COLO829 (cell line): ENCODE data around the gene HTR3B.
"Not testable (repeated sequence)": the region's sequence is repeated elsewhere in the genome, so short reads cannot be mapped to it uniquely, and the experiment has no call there.

ENCODE experiments used
- DNase-seq: peaks from one replicate; pipeline ENCODE4 v3.0.0; 2012; ENCODE audit warnings: low spot score

The HTR3B gene

DNA sequence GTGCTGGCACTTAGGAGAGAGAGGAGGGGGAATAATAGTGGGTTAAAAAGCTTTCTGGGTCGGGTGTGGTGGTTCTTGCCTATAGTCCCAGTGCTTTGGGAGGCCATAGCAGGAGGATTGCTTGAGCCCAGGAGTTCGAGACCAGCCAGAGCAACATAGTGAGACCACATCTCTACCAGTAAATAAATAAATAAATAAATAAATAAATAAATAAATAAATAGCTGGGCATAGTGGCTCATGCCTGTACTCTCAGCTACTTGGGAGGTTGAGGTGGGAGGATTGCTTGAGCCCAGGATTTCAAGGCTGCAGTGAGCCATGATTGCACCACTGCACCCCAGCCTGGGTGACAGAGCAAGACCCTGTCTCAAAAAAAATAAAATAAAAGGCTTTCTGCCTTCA, 41.6 kb downstream of the HTR3B start:
- not testable (repeated sequence) for DNase-seq

DNA sequence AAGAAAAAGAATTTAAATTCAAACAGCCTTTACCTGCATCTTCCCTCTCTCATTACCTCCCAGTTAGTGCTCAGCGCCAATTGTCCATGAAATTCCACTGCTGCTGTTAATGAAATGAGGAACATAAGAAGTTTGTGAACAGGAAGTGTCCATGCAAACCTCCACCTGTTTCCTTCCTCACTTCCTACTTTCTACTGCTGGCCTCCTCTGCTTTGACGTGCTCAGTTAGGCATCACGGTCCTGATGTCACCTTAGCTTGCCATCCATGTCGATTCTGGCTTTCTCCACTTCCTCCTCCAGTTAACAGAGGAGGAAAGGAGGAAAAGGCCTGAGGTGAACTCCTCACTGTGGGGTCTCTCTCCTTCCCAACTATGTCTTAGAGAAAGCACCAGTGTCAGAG, 43.4 kb downstream of the HTR3B start:
- DNase-seq = no peak

DNA sequence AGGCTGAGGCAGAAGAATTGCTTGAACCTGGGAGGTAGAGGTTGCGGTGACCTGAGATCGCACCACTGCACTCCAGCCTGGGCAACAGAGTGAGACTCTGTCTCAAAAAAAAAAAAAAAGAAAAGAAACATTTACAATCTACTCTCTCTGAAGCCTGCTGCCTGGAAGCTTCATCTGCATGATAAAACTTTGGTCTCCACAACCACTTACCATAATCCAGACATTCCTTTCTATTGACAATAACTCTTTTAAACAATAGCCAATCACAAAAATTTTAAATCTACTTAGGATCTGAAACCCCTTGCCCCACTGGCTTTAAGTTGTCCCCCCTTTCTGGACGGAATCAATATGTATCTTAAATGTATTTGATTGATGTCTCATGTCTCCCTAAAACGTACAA, 45.3 kb downstream of the HTR3B start:
- no peak for DNase-seq

DNA sequence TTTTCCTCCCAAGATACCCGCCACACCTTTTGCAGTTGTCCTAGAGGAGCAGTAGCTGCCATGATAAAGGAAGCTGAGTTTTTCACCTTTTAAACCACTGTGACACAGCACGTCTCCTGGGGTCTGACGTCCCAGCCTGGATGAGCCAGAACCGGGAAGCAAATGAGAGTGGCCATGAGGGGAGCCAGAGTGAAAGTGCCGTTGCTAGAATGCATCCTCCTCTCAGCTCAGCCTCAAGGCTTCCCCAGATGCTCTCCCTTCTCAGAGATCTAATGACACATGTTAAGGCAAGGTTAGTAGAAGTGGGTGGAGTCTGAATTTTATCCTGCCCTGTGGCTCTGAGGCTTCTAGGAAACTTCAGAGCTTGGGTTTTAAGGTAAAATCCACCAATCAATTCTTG, 46.9 kb downstream of the HTR3B start:
- no peak for DNase-seq

DNA sequence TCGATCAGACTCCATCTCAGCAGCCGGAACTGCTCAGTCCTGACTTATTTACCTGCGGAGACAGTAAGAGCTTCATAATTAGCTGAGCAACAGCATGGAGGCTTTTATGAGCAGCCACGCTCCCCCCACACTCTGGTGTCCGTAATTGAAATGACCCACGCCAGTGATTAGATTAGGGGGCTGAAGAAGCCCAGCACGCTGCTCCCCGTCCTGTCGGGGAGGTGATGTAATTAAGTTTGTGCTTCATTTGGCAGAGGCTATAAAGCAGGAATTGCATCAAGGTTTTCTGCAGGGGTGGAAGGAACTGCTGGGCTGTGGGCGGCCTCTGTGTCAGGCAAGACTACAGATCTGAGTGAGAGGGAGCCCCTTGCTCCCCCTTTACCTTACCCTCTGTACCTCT, 47.5 kb downstream of the HTR3B start:
- no peak for DNase-seq

DNA sequence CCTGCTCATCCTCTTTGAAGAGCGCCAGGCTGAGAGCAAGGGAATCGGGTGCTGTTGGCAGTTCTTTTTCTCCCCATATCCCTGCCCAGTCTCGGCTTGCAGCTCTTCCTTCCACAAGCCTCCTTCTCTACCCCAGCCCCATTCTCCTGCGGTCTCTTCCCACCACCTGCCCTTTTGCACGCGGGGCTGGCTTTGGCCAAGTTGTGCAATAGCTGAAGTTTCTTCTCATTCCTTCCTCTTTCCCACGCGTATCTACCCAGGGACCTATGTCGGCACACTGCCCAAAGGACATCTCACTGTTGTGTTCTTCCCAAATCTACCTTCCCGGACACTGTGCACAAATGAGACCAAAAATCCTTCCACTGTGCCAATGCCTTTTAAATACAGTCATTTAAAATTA, 48.0 kb downstream of the HTR3B start:
- no peak for DNase-seq

DNA sequence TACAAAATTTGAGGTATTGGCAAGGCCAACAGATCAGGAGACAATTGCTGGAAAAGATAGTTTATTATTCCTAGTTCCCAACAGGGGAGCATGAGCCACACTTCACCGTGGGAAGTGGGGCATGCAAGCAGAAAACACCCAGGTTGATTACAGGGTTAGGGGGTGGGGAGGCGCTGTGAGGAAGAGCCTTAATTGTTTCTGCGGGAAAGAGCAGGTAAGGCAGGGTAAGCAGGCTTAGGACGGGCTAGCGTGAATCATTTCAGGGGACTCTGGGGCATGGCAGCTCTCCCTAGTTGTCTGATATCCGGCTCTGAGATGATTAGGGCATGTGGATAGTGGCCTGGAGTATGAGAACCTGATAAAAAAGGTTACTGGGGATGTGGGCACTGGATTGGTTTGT, 49.6 kb downstream of the HTR3B start:
- no peak for DNase-seq

DNA sequence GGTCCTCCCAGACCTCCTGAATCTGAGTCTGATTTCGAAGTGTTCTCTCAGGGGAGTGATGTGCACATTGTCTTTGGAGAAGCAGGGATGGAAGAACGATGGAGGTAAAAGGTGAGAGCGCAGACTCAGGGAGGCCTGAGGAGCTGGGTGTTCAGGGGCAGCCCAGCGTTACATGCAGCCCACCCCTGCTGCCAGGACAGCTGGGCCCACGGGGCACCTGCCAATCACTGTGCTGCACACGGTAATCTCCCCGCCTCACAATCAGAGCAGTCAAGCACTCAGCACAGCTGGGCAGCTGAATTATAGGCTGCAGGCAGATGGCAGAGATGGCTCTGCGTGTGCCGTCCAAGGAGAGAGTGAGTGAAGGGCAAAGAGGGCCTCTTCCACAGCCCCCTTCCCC, 52.4 kb downstream of the HTR3B start:
- DNase-seq = no peak

DNA sequence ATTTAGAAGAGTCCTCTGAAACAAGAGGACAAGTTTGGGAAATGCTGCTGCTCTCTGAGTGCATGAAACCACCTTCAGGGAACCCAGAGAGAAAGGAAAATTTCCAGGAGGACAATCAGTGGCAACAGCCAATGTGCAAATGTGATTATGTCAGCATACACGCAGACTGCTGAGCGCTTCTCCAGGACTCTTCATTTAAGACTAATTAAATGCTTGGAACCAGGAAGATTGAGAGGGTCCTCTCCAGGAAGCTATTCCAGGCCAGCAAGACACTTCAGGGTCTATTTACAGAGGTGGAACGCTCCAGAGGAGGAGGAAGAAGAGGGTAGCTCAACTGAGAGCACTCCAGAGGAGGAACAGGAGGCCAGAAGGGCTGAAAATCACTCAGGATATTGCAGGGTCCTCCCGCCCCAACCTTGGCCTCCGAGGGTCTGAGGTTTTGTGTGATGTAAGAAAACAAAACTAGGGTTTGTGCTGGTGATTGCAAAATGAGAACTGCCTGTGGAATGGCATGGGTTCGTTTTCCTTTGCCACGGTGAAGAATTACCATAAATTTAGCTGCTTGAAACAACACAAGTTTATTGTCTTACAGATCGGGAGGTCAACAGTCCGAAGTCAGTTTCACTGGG, 56.2 kb downstream of the HTR3B start:
- no peak for DNase-seq

DNA sequence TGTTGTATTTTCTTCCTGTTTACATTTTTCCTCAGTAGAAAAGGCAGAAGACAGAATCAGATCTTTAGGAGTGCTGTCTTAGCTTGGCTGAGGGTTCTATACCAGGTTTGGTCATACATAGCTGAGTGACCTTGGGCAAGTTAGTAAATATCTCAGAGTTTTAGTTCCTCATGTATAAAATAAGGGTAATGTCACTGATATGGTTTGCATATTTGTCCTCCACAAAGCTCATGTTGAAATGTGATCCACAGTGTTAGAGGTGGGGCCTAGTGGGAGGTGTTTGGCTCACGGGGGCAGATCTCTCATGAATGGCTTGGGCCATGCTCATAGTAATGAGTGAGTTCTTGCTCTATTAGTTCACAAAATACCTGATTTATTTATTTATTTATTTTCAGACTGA, 62.8 kb downstream of the HTR3B start:
- DNase-seq = no peak

DNA sequence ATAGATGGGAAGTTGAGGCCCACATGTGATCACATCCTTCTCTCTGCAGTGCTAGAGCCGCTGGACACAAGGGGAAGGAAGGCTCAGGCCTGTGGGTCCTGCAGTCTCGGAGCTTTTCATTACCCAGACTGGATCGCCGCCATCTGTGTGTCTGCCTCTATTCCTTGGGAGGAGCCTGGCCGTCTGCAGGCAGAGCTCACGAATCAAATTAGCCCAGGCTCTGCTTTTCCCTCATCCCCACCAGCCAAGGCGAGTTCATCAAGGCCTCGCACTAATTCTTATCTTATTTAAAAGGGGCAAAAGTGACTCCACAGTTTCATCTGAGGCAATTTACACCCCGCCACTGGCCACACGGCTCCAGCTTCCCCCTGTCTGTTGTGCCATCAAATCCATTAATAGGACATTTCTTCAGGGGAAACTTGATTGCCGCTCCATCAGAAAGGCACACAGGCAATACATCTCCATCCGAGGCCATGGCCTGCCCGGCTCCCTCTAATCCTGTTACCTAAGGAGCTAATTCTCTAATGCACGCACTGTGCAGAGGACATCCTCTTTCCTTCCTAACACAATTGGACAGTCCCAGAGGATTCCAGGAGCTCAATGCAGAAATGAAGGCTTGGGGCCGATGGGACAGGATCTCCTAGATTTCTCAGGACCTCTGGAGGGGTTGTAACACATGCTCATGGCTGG, 67.1 kb downstream of the HTR3B start:
- DNase-seq = no peak

DNA sequence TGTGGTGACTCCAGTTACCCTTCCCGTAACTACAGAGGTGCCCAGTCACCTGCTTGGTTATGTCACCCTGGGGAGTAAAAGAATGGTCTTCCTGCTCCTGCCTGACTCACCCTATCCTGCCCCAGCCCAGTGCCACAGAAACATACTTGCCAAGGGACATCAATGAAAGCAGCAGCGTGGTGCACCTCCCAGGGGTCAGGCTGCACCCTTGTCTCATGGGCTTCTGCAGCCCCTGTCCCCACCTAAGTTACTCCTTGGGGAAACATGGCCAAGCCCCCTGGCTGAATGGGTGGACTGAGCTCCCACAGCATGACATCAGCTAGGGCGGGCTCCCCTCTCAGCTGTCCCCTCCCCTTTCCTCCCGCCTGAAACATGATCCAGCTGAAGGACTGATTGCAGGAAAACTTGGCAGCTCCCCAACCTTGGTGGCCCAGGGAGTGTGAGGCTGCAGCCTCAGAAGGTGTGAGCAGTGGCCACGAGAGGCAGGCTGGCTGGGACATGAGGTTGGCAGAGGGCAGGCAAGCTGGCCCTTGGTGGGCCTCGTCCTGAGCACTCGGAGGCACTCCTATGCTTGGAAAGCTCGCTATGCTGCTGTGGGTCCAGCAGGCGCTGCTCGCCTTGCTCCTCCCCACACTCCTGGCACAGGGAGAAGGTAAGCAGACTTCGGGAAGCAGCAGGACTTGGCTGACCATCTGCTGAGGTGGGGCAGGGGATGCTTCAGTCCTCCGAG, 70.3 kb downstream of the HTR3B start, which contains the start of gene HTR3A:
Gene HTR3A, plus strand, starts transcription at position 368 of the 730 bp plus-strand sequence. Its CDS starts 218 bp downstream, at position 586.
- DNase-seq = no peak

DNA sequence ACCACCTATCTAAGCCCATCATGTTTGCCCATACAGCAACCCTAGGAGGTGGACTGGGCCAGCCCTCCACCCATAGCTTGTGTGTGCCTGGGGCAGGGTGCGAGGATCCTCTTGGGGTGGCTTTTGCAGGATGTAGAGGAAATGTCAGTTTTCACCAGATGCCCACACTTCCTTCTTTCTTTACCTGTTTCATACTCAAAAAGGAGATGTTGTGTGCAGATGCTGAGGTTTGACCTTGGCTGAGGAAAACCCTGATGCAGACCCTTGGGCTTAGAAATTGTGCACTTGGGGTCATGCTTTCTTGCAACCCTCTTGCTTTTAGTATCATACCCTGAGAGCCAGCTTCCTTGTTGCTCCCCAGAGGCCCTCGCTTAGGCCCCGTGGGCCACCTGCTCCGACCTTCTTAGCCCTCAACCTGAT, 72.5 kb downstream of the HTR3B start:
- DNase-seq = no peak

DNA sequence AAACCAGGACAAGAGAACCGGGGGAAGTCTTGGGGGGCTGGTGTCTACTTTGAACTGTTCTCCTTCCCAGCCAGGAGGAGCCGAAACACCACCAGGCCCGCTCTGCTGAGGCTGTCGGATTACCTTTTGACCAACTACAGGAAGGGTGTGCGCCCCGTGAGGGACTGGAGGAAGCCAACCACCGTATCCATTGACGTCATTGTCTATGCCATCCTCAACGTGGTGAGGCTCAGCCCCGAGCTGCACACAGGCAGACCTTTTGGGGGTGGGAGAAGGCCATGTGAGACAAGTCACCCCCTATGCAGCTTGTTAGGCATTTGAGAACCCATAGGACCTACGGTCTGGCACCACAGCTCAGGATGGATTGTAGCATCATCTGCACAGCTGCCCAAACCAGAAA, 73.1 kb downstream of the HTR3B start:
- DNase-seq = no peak

DNA sequence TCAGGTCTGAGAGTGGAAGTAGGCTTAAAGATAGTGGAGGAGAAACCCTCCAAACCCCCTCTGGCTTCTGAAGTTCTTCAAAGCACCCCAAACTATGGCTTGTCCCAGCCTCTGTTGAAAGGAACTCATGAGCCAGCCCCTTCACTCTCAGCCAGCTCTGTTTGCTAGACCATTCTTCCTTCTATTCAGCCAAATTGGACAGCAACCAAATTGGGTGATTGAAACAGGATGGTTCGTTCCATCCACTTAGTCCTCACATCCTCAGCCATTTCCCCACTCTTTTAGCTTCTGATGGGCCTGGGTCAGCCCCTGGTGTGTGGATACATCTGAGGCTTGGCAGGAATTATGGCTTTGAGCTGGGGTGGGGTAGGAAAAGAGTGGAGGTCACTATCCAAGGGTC, 74.8 kb downstream of the HTR3B start:
- DNase-seq = no peak

DNA sequence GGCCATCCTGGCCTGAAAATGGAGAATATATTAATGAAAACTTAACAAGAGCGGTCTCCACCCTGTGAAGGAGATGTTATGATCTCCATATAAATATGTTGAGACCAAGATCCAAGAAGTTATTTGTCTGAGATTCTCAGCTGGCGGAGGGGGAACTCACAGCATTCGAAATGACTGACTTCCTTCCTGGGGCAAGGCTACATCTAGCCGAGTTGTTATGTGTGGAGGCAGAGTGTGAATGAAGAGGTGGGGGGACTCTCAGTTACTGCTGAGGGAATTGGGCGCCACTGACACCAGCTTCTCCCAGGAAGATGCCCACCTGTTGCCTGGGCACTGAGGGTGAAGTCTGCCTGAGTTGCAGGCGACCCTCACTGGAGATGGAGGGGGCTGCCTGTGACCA, 76.2 kb downstream of the HTR3B start:
- DNase-seq = no peak

DNA sequence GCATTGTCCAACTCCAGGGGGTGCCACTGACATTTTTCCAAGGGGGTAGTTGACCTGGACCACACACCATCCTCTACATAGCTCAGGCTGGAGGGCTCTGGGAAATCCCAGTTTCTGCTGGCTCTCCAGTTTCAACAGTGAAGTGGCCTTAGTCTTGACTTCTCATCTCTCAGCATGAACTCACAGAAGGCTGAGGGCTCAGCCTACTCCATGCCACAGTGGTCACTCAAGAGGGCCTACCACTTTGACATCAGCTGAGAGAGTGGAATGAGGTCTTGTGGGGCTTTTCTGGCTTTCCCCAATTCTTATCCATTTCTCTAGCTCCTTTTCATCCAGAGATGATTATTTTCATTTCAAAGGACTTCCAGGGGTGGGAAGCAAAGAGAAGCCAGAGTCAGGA, 77.7 kb downstream of the HTR3B start:
- DNase-seq = no peak

DNA sequence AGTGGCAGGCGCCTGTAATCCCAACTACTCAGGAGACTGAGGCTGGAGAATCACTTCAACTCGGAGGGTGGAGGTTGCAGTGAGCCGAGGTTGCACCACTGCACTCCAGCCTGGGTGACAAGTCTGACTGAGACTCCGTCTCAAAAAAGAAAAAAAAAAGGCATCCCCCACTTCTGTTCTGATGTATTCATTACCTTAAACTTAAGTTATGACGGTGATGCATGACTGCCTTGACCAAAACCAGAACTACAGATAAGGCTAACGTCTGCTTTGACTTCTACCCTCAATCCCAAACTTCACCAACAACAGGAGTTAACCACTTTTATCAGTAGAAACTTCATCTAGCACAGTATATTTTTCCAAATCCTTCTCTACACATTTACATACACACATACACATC, 80.2 kb downstream of the HTR3B start:
- DNase-seq = no peak

DNA sequence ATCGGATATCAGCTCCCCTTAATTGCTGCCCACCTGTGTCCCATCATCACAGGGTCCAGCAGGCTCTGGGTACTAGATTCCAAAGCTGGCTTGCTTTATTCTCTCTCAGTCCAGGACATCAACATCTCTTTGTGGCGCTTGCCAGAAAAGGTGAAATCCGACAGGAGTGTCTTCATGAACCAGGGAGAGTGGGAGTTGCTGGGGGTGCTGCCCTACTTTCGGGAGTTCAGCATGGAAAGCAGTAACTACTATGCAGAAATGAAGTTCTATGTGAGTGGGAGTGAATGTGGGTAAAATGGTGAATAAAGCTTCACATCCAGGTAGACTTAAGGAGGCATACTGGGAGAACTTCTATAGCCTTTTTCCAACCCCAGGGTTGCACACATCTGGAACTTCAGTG, 81.3 kb downstream of the HTR3B start:
- DNase-seq = no peak

DNA sequence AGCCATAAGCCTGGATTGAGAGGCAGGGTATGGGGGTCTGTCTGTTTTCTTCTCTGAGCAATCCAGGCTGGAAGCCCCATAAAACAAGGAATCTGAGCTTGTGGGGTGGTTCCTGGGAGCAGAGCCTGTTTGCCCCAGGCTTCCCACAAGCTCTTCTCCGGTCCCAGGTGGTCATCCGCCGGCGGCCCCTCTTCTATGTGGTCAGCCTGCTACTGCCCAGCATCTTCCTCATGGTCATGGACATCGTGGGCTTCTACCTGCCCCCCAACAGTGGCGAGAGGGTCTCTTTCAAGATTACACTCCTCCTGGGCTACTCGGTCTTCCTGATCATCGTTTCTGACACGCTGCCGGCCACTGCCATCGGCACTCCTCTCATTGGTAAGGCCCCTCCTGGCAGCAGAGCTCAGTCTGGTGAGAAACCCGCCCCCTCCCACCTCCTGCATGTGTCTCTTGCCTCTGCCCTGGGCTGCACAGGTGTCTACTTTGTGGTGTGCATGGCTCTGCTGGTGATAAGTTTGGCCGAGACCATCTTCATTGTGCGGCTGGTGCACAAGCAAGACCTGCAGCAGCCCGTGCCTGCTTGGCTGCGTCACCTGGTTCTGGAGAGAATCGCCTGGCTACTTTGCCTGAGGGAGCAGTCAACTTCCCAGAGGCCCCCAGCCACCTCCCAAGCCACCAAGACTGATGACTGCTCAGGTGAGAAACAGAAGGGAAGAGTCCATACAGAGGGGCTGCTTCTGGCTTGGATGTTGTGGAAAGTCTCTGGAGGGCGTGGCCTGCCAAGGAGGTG, 82.0 kb downstream of the HTR3B start:
- no peak for DNase-seq

DNA sequence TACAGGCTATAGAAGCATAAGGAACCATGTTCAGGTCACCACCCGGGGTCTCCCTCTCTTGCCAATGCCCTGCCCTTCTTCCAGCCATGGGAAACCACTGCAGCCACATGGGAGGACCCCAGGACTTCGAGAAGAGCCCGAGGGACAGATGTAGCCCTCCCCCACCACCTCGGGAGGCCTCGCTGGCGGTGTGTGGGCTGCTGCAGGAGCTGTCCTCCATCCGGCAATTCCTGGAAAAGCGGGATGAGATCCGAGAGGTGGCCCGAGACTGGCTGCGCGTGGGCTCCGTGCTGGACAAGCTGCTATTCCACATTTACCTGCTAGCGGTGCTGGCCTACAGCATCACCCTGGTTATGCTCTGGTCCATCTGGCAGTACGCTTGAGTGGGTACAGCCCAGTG, 84.8 kb downstream of the HTR3B start:
- no peak for DNase-seq

DNA sequence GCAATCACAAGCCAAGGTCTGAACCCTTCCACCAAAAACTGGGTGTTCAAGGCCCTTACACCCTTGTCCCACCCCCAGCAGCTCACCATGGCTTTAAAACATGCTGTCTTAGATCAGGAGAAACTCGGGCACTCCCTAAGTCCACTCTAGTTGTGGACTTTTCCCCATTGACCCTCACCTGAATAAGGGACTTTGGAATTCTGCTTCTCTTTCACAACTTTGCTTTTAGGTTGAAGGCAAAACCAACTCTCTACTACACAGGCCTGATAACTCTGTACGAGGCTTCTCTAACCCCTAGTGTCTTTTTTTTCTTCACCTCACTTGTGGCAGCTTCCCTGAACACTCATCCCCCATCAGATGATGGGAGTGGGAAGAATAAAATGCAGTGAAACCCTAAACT, 85.3 kb downstream of the HTR3B start:
- no peak for DNase-seq

DNA sequence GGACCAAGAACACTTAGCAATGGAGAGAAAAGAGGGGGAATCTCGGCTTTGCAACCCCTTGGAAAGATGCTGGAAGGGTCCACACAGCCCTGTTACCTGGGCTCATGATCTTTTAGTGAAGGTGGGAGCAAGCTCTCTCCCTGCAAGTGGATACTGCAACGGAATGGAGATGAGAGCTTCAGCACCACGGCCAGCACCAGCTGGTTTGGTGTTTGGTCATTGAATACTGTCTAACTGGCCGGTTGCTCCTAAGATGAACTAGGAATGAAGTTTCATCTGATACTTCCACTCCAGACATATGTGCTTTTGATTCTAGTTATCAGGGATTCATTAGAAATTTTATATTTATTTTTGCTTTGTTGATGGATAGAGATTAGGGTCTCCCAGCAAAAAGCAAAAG, 86.6 kb downstream of the HTR3B start:
- peak; percentile 32 for DNase-seq
